GM23248 (cell line): Measurements from ENCODE around the gene ZBTB16. TPM values are rescaled to one million over a fixed set of nuclear protein-coding genes. Genes with fewer than 3 reads are reported as not detected.

Experiments used
- DNase-seq: peaks from one replicate; pipeline ENCODE4 v3.0.0-alpha.2; 2015
- H2AFZ ChIP-seq: fragments of 200-600 bp; sonication (generic); 2 replicates; pipeline ENCODE4 v1.6.1; 2016; ENCODE audit warnings: antibody characterized with exemption
- H3F3A ChIP-seq: fragments of 200-600 bp; sonication (generic); 2 replicates; pipeline ENCODE4 v1.6.1; 2016; ENCODE audit warnings: mild to moderate bottlenecking, antibody characterized with exemption, mixed run types; ENCODE audit not compliant: insufficient read depth
- H3K27ac ChIP-seq: fragments of 200-600 bp; sonication (generic); 2 replicates; pipeline ENCODE4 v1.5.1; 2016; ENCODE audit warnings: mild to moderate bottlenecking
- H3K27me3 ChIP-seq: fragments of 200-600 bp; sonication (generic); replicated peaks from 2 replicates; pipeline ENCODE4 v1.6.1; 2016; ENCODE audit warnings: mild to moderate bottlenecking; ENCODE audit not compliant: insufficient read depth
- H3K36me3 ChIP-seq: fragments of 200-600 bp; sonication (generic); 2 replicates; pipeline ENCODE4 v1.6.1; 2016; ENCODE audit warnings: low read depth, mild to moderate bottlenecking
- H3K4me1 ChIP-seq: fragments of 200-600 bp; sonication (generic); 2 replicates; pipeline ENCODE4 v1.6.1; 2016; ENCODE audit warnings: mild to moderate bottlenecking; ENCODE audit not compliant: insufficient read depth
- H3K4me2 ChIP-seq: fragments of 200-600 bp; sonication (generic); one replicate; pipeline ENCODE4 v1.6.1; 2016; ENCODE audit warnings: mild to moderate bottlenecking; ENCODE audit not compliant: unreplicated experiment
- H3K4me3 ChIP-seq: fragments of 200-600 bp; sonication (generic); 2 replicates; pipeline ENCODE4 v1.5.1; 2016; ENCODE audit warnings: mild to moderate bottlenecking
- H3K79me2 ChIP-seq: fragments of 200-600 bp; sonication (generic); 2 replicates; pipeline ENCODE4 v1.6.1; 2016; ENCODE audit warnings: mild to moderate bottlenecking; ENCODE audit not compliant: insufficient read depth
- H3K9ac ChIP-seq: fragments of 200-600 bp; sonication (generic); 2 replicates; pipeline ENCODE4 v1.6.1; 2016; ENCODE audit warnings: mild to moderate bottlenecking
- H3K9me2 ChIP-seq: fragments of 200-600 bp; sonication (generic); 2 replicates; pipeline ENCODE4 v1.6.1; 2016; ENCODE audit warnings: mixed run types, mild to moderate bottlenecking, moderate library complexity; ENCODE audit not compliant: insufficient read depth
- H3K9me3 ChIP-seq: fragments of 200-600 bp; sonication (generic); one replicate; pipeline ENCODE4 v1.6.1; 2017; ENCODE audit warnings: low read depth
- H4K20me1 ChIP-seq: fragments of 200-600 bp; sonication (generic); 2 replicates; pipeline ENCODE4 v1.6.0; 2016; ENCODE audit not compliant: insufficient read depth
- EZH2 ChIP-seq: fragments of 200-600 bp; sonication (generic); IDR thresholded peaks from 2 replicates; pipeline ENCODE4 v1.6.1; 2018; ENCODE audit warnings: antibody characterized with exemption, mild to moderate bottlenecking; ENCODE audit not compliant: insufficient read depth, poor library complexity, severe bottlenecking
- EZH2phosphoT487 ChIP-seq: fragments of 200-600 bp; sonication (generic); IDR thresholded peaks from 2 replicates; pipeline ENCODE4 v1.6.1; 2018; ENCODE audit warnings: antibody characterized with exemption, moderate library complexity, mild to moderate bottlenecking, low read depth; ENCODE audit not compliant: insufficient read depth
- WGBS, 2 experiments: methylation state at CpG; one replicate each; pipeline ENCODE4 v1.1.6; 2015 to 2017; ENCODE audit warnings: low lambda C conversion rate in 2 of 2, low coverage in 1 of 2; ENCODE audit errors: missing lambda C conversion rate in 2 of 2; 5-methylcytosine and 5-hydroxymethylcytosine counted together
- in situ Hi-C: fragments of 300-500 bp; cut with MboI; formaldehyde crosslinking; loops from 2 replicates; pipeline ENCODE4 v1.15.0; 2020
- polyA plus RNA-seq: library from polyadenylated mRNA; unstranded; fragments of >200 nt; fragmentation: Nextera tagmentation; extraction: Ambion mirVana; gene quantifications from 2 replicates; pipeline ENCODE4 v1.2.1, GENCODE V29; 2016
- total RNA-seq: library from RNA; depleted of rRNA; stranded (reverse); fragments of >200 nt; shearing (Covaris generic); gene quantifications from 2 replicates; pipeline ENCODE4 v1.2.3, GENCODE V29; 2014

Gene ZBTB16
- total and polyA plus RNA-seq, 2 experiments from 2014 or later, result not detected

- TF ChIP-seq EZH2phosphoT487, result no peak
- Histone ChIP-seq H3K9me3 (no peaks in the 10 kb centered on the region), H3K27ac (no peak overlapping the region), H3K36me3 (no peaks in the 10 kb centered on the region), H3K9ac (no peak overlapping the region), H3K79me2 (no peaks in the 10 kb centered on the region), H4K20me1 (no peaks in the 10 kb centered on the region), H3K4me2 (no peak overlapping the region), H2AFZ (no peak overlapping the region), H3K4me3 (no peak overlapping the region), H3K9me2 (no peaks in the 10 kb centered on the region), H3K27me3 (no peaks in the 10 kb centered on the region), H3F3A (0 out of 2 replicates have a peak, but pooled peaks cover 8% of the 10 kb centered on the region), H3K4me1 (peaks cover 13% of the 10 kb centered on the region; the same call in 1 of the 2 replicates)
- 92 to 93% methylated on average over 11 to 26 of the region's 26 CpGs for WGBS, 2 experiments
- no peak for DNase-seq
- in situ Hi-C loops, result no loop called here
Measured at GRCh38 chr11:114199051-114199450, 139.5 kb downstream of the ZBTB16 start.

- Histone ChIP-seq H4K20me1 (no peaks in the 10 kb centered on the region), H3K27ac (no peak overlapping the region), H3K4me2 (no peak overlapping the region), H2AFZ (no peak overlapping the region), H3K4me1 (peaks cover 13% of the 10 kb centered on the region; the same call in 1 of the 2 replicates), H3F3A (0 out of 2 replicates have a peak, but pooled peaks cover 8% of the 10 kb centered on the region), H3K9me3 (no peaks in the 10 kb centered on the region), H3K27me3 (no peaks in the 10 kb centered on the region), H3K79me2 (no peaks in the 10 kb centered on the region), H3K9ac (no peak overlapping the region), H3K36me3 (no peaks in the 10 kb centered on the region), H3K9me2 (no peaks in the 10 kb centered on the region), H3K4me3 (no peak overlapping the region)
- no peak for DNase-seq
- in situ Hi-C loops, result no loop called here
- 81% methylated on average over 9 of the region's 9 CpGs for WGBS, 2 experiments
- TF ChIP-seq EZH2phosphoT487 (no peak), EZH2 (no peak)
Measured at GRCh38 chr11:114200351-114201133, 141.0 kb downstream of the ZBTB16 start.

- in situ Hi-C loops, result no loop called here
- Histone ChIP-seq H3K4me3 (no peak overlapping the region), H3K9me2 (no peaks in the 10 kb centered on the region), H3K9me3 (no peaks in the 10 kb centered on the region), H3K4me1 (peaks cover 13% of the 10 kb centered on the region; the same call in 1 of the 2 replicates), H3K27me3 (no peaks in the 10 kb centered on the region), H3K27ac (no peak overlapping the region), H3F3A (0 out of 2 replicates have a peak, but pooled peaks cover 8% of the 10 kb centered on the region), H2AFZ (no peak overlapping the region), H3K4me2 (no peak overlapping the region), H3K36me3 (no peaks in the 10 kb centered on the region), H3K9ac (no peak overlapping the region), H3K79me2 (no peaks in the 10 kb centered on the region), H4K20me1 (no peaks in the 10 kb centered on the region)
- WGBS, 2 experiments, result 93 to 96% methylated on average over 8 of the region's 8 CpGs
- no peak for DNase-seq
- TF ChIP-seq EZH2phosphoT487 (no peak), EZH2 (no peak)
Measured at GRCh38 chr11:114201219-114201618, 141.7 kb downstream of the ZBTB16 start.

GRCh38 chr11:114202011-114202609 is 142.6 kb downstream of the ZBTB16 start:
- Histone ChIP-seq H3K9ac (no peak overlapping the region), H3K27ac (no peak overlapping the region), H2AFZ (no peak overlapping the region), H3K9me3 (no peaks in the 10 kb centered on the region), H3K79me2 (no peaks in the 10 kb centered on the region), H3K4me2 (no peak overlapping the region), H4K20me1 (no peaks in the 10 kb centered on the region), H3K36me3 (no peaks in the 10 kb centered on the region), H3F3A (0 out of 2 replicates have a peak, but pooled peaks cover 8% of the 10 kb centered on the region), H3K4me1 (peaks cover 13% of the 10 kb centered on the region; the same call in 1 of the 2 replicates), H3K9me2 (no peaks in the 10 kb centered on the region), H3K4me3 (no peak overlapping the region), H3K27me3 (no peaks in the 10 kb centered on the region; the same call in 1 of the 2 replicates)
- WGBS, 2 experiments, result 77% methylated on average over 8 of the region's 8 CpGs
- in situ Hi-C loops, result no loop called here
- TF ChIP-seq EZH2phosphoT487, result no peak
- no peak for TF ChIP-seq EZH2
- DNase-seq, result no peak
